Spleen (tissue), 11 donors: Measurements from ENCODE around the gene SLC46A1. TPM values are rescaled to one million over a fixed set of nuclear protein-coding genes. Genes with fewer than 3 reads are reported as not detected.

Source experiments
- DNase-seq: peaks from one replicate; pipeline ENCODE4 v3.0.0-alpha.2; 2020
- H3K27ac ChIP-seq, 8 donors: fragments of 200-600 bp; sonication (generic) in 7 of 8; 1 replicate in 4 of 8; 2 replicates in 4 of 8; pipeline versions ENCODE4 v1.5.0 to v1.8.0; 2016 to 2021; ENCODE audit warnings: inconsistent platforms in 4 of 8, mild to moderate bottlenecking in 4 of 8, moderate library complexity in 1 of 8
- H3K27me3 ChIP-seq, 7 donors: fragments of 200-600 bp; sonication (generic) in 6 of 7; replicated peaks in 1 of 7; 1 replicate in 4 of 7; 2 replicates in 3 of 7; pipeline versions ENCODE4 v1.5.0 to v1.8.0; 2016 to 2021; ENCODE audit warnings: inconsistent platforms in 3 of 7, mild to moderate bottlenecking in 1 of 7
- H3K36me3 ChIP-seq, 6 donors: fragments of 200-600 bp; sonication (generic) in 5 of 6; 1 replicate in 4 of 6; 2 replicates in 2 of 6; pipeline versions ENCODE4 v1.5.0 to v1.8.0; 2016 to 2021; ENCODE audit warnings: inconsistent platforms in 2 of 6
- H3K4me1 ChIP-seq, 6 donors: fragments of 200-600 bp; sonication (generic) in 5 of 6; 1 replicate in 3 of 6; 2 replicates in 3 of 6; pipeline versions ENCODE4 v1.5.0 to v1.8.0; 2016 to 2021; ENCODE audit warnings: inconsistent platforms in 3 of 6
- H3K4me3 ChIP-seq, 8 donors: fragments of 200-600 bp; sonication (generic) in 7 of 8; 1 replicate in 4 of 8; 2 replicates in 4 of 8; pipeline versions ENCODE4 v1.5.0 to v1.8.0; 2016 to 2021; ENCODE audit warnings: inconsistent platforms in 4 of 8, mild to moderate bottlenecking in 4 of 8, moderate library complexity in 2 of 8
- H3K9me3 ChIP-seq, 8 donors: fragments of 200-600 bp; sonication (generic) in 7 of 8; 1 replicate in 4 of 8; 2 replicates in 4 of 8; pipeline versions ENCODE4 v1.5.0 to v1.8.0; 2016 to 2021; ENCODE audit warnings: inconsistent platforms in 4 of 8
- CTCF ChIP-seq, 11 experiments: fragments of 200-600 bp in 7 of 11; fragments of 450-650 bp in 4 of 11; sonication (generic) in 4 of 11; IDR thresholded peaks in 8 of 11; conservative IDR thresholded peaks in 3 of 11; 1 replicate in 7 of 11; 2 replicates in 4 of 11; pipeline versions ENCODE4 v1.4.0 to v1.8.0; 2016 to 2021; ENCODE audit warnings: antibody characterized with exemption in 11 of 11, inconsistent platforms in 4 of 11, mild to moderate bottlenecking in 1 of 11
- POLR2A ChIP-seq, 3 donors: fragments of 450-650 bp; IDR thresholded peaks; one replicate each; pipeline ENCODE4 v1.5.1; 2017; ENCODE audit warnings: antibody characterized with exemption in 3 of 3, mild to moderate bottlenecking in 1 of 3
- POLR2AphosphoS5 ChIP-seq, 3 donors: sonication (generic); formaldehyde crosslinking; IDR thresholded peaks; one replicate each; pipeline ENCODE4 v1.5.1; 2017; ENCODE audit warnings: antibody characterized with exemption in 3 of 3
- WGBS, 5 donors: extraction: QIAGEN DNeasy Blood & Tissue Kit in 3 of 5; methylation state at CpG; one replicate each; pipeline versions ENCODE4 v1.1.5 to v1.1.7; 2013 to 2018; 5-methylcytosine and 5-hydroxymethylcytosine counted together
- intact Hi-C: fragments of 100-400 bp; cut with DNase I; formaldehyde crosslinking; loops from one replicate; pipeline ENCODE4 v1.15.0; 2023; ENCODE audit warnings: low total_unique reads
- polyA plus RNA-seq, 3 donors: library from polyadenylated mRNA; stranded (reverse); fragments of 200-250 nt; gene quantifications; one replicate each; pipeline ENCODE4 v1.2.1, GENCODE V29; 2013
- total RNA-seq, 7 donors: library from RNA; depleted of rRNA in 3 of 7; stranded (reverse); fragments of >200 nt in 3 of 7; fragmentation: NEBNext Ultra II Directional in 4 of 7; extraction: Animal tissue kit (Norgen Biotek cat#: 25700) in 4 of 7; gene quantifications; one replicate each; pipeline versions ENCODE4 v1.1.0 to v1.2.1, GENCODE V29; 2016 to 2021
- donor health status: healthy with polysubstance abuse.
- donor health status: DM: no; HTN: no; CAD: no; lungs with moderate emphysema.
- donor health status: DM: no; HTN: no; CAD: no.
- donor health status: Bipolar disorder and iron deficiency.
- donor health status: healthy.
- donor health status: DM: no; HTN: no; CAD: no.
- donor health status: DM: yes; HTN: yes; CAD: no.

SLC46A1 gene
- total and polyA plus RNA-seq, 10 donors = 2.1 to 28.9 (median 20.6) TPM

- 91 to 95% (median 94%) methylated on average over 22 to 23 of the region's 23 CpGs for WGBS, 5 donors
- H3K9me3 ChIP-seq = no peaks in the 10 kb centered on the region
- TF ChIP-seq POLR2A (IDR thresholded peaks at IDR 0.05) (no peak), POLR2AphosphoS5 (IDR thresholded peaks at IDR 0.05) (no peak), CTCF (IDR thresholded peaks at IDR 0.05 in 8 of 11, conservative IDR thresholded peaks at IDR 0.05 in 3 of 11) (no peak)
- no peak for DNase-seq
- H3K36me3 ChIP-seq = peaks cover 0 to 22% (median 10%) of the 10 kb centered on the region in 6 donors
- H3K4me1 ChIP-seq = peaks cover 10 to 44% (median 29%) of the 10 kb centered on the region in 6 donors
- H3K27me3 ChIP-seq = peaks cover 0 to 18% (median 0%) of the 10 kb centered on the region in 7 donors
- intact Hi-C loops = no loop called here
- H3K27ac ChIP-seq = no peak overlapping the region
- H3K4me3 ChIP-seq = no peak overlapping the region
Measured at GRCh38 chr17:28368915-28369683, 36.9 kb downstream of the SLC46A1 start.

- H3K4me3 ChIP-seq = no peak overlapping the region
- DNase-seq = no peak
- intact Hi-C loops = no loop called here
- TF ChIP-seq CTCF (IDR thresholded peaks at IDR 0.05 in 8 of 11, conservative IDR thresholded peaks at IDR 0.05 in 3 of 11) = no peak
- no peak for TF ChIP-seq POLR2A (IDR thresholded peaks at IDR 0.05)
- no peak for TF ChIP-seq POLR2AphosphoS5 (IDR thresholded peaks at IDR 0.05)
- WGBS, 5 donors = 67 to 93% (median 91%) methylated on average over 1 to 5 of the region's 5 CpGs
- H3K4me1 ChIP-seq = peaks cover 10 to 39% (median 29%) of the 10 kb centered on the region in 6 donors
- H3K9me3 ChIP-seq = no peaks in the 10 kb centered on the region
- peaks cover 0 to 18% (median 0%) of the 10 kb centered on the region in 7 donors for H3K27me3 ChIP-seq
- no peak overlapping the region for H3K27ac ChIP-seq
- peaks cover 0 to 30% (median 17%) of the 10 kb centered on the region in 6 donors for H3K36me3 ChIP-seq
Measured at GRCh38 chr17:28368306-28368831, 37.6 kb downstream of the SLC46A1 start.

GRCh38 chr17:28367641-28368305, 38.2 kb downstream of the SLC46A1 start:
- Histone ChIP-seq H3K4me1 (peaks cover 6 to 33% (median 24%) of the 10 kb centered on the region in 6 donors), H3K4me3 (no peak overlapping the region), H3K9me3 (no peaks in the 10 kb centered on the region), H3K27me3 (peaks cover 0 to 12% (median 0%) of the 10 kb centered on the region in 7 donors), H3K36me3 (peaks cover 0 to 36% (median 22%) of the 10 kb centered on the region in 6 donors), H3K27ac (no peak overlapping the region)
- no peak for TF ChIP-seq POLR2A (IDR thresholded peaks at IDR 0.05)
- TF ChIP-seq POLR2AphosphoS5 (IDR thresholded peaks at IDR 0.05) = no peak
- TF ChIP-seq CTCF (IDR thresholded peaks at IDR 0.05 in 8 of 11, conservative IDR thresholded peaks at IDR 0.05 in 3 of 11) = no peak
- intact Hi-C loops = no loop called here
- no peak for DNase-seq
- WGBS, 5 donors = 89 to 95% (median 91%) methylated on average over 19 to 21 of the region's 21 CpGs

- peaks cover 0 to 1% (median 0%) of the 10 kb centered on the region in 7 donors for H3K27me3 ChIP-seq
- peaks cover 0 to 47% (median 34%) of the 10 kb centered on the region in 6 donors for H3K36me3 ChIP-seq
- intact Hi-C loops = no loop called here
- 65 to 93% (median 83%) methylated on average over 1 of the region's 1 CpG for WGBS, 5 donors
- no peak overlapping the region for H3K4me3 ChIP-seq
- H3K9me3 ChIP-seq = no peaks in the 10 kb centered on the region
- no peak overlapping the region for H3K27ac ChIP-seq
- H3K4me1 ChIP-seq = peaks cover 0 to 21% (median 13%) of the 10 kb centered on the region in 6 donors
- TF ChIP-seq CTCF (IDR thresholded peaks at IDR 0.05 in 8 of 11, conservative IDR thresholded peaks at IDR 0.05 in 3 of 11) (no peak), POLR2AphosphoS5 (IDR thresholded peaks at IDR 0.05) (no peak), POLR2A (IDR thresholded peaks at IDR 0.05) (no peak)
- DNase-seq = no peak
Measured at GRCh38 chr17:28366605-28367004, 39.4 kb downstream of the SLC46A1 start.
